Measurements from ENCODE around the gene CC2D1A.

The CC2D1A gene

GRCh38 chr19:13942023-13942684 lies 36.2 kb downstream of the CC2D1A start:
- H3K4me2 ChIP-seq = no peak overlapping the region
- peaks cover 0 to 5% (median 0%) of the 10 kb centered on the region in 11 experiments; a peak in 2 of 22 replicates for H3K9me3 ChIP-seq (replicated peaks in 1 of 11)
- no peak for TF ChIP-seq Cebpa-rat (IDR thresholded peaks at IDR 0.05)
- peaks cover 0 to 22% (median 12%) of the 10 kb centered on the region in 10 experiments; a peak in 17 of 20 replicates for H3K4me1 ChIP-seq
- no peak overlapping the region for H3K9ac ChIP-seq
- H4K20me1 ChIP-seq = no peaks in the 10 kb centered on the region
- H3K36me3 ChIP-seq = no peaks in the 10 kb centered on the region
- no peaks in the 10 kb centered on the region; a peak in 1 of 22 replicates for H3K27me3 ChIP-seq
- H3K27ac ChIP-seq = no peak overlapping the region
- H3K4me3 ChIP-seq = no peak overlapping the region

GRCh38 chr19:13946414-13946813 lies 40.4 kb downstream of the CC2D1A start:
- TF ChIP-seq Cebpa-rat (IDR thresholded peaks at IDR 0.05) = no peak
- Histone ChIP-seq H3K27me3 (no peaks in the 10 kb centered on the region), H3K27ac (peak overlapping the region in 1 of 11 experiments; percentile 9; a peak in 1 of 22 replicates), H3K9me3 (replicated peaks in 1 of 11) (peaks cover 0 to 5% (median 0%) of the 10 kb centered on the region in 11 experiments; a peak in 2 of 22 replicates), H3K9ac (no peak overlapping the region), H3K4me3 (no peak overlapping the region), H3K4me1 (peaks cover 0 to 15% (median 12%) of the 10 kb centered on the region in 10 experiments; a peak in 16 of 20 replicates), H4K20me1 (no peaks in the 10 kb centered on the region), H3K4me2 (peak overlapping the region in 8 of 11 experiments; percentile 5 to 70 (median 46); a peak in 14 of 22 replicates), H3K36me3 (no peaks in the 10 kb centered on the region)

- H3K36me3 ChIP-seq = peaks cover 18 to 25% (median 22%) of the 10 kb centered on the region in 11 experiments
- H3K27ac ChIP-seq = no peak overlapping the region
- H3K27me3 ChIP-seq = no peaks in the 10 kb centered on the region
- peak overlapping the region in 2 of 11 experiments; percentile 62 to 73; a peak in 1 of 22 replicates for H3K4me2 ChIP-seq
- no peaks in the 10 kb centered on the region for H3K9me3 ChIP-seq (replicated peaks in 1 of 11)
- H3K9ac ChIP-seq = no peak overlapping the region
- H4K20me1 ChIP-seq = peaks cover 0 to 33% (median 22%) of the 10 kb centered on the region in 11 experiments; a peak in 18 of 22 replicates
- no peak overlapping the region for H3K4me3 ChIP-seq
- no peak for TF ChIP-seq Cebpa-rat (IDR thresholded peaks at IDR 0.05)
- peaks cover 11 to 25% (median 22%) of the 10 kb centered on the region in 10 experiments for H3K4me1 ChIP-seq
These were observed 45.0 kb downstream of the CC2D1A start for GRCh38 chr19:13951043-13951442.

DNA sequence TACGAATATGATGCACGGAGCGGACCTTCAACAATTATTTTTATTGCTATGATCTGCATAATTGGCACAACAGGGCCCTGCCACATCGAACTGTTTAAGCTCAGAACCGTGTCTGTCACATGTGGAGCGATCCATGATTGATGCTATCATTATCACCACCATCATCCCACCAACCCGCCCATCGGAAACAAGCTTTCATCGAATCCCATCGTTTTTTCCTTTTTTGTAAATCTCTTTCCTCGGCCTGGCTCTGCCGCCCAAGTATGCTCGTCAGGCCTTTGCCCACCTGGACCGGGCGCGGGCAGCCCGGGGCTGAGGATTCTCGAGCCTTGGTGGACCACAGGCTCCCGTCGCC lies 45.8 kb downstream of the CC2D1A start:
- peak overlapping the region in 9 of 11 experiments; percentile 25 to 60 (median 44); a peak in 11 of 22 replicates for H3K9ac ChIP-seq
- H3K27me3 ChIP-seq = no peaks in the 10 kb centered on the region
- H3K36me3 ChIP-seq = peaks cover 25 to 32% (median 29%) of the 10 kb centered on the region in 11 experiments
- peaks cover 0 to 40% (median 28%) of the 10 kb centered on the region in 11 experiments; a peak in 18 of 22 replicates for H4K20me1 ChIP-seq
- H3K9me3 ChIP-seq (replicated peaks in 1 of 11) = no peaks in the 10 kb centered on the region
- TF ChIP-seq Cebpa-rat (IDR thresholded peaks at IDR 0.05) = no peak
- peak overlapping the region in 1 of 11 experiments; percentile 46; a peak in 1 of 22 replicates for H3K27ac ChIP-seq
- H3K4me3 ChIP-seq = peak overlapping the region; percentile 46 to 88 (median 70)
- H3K4me2 ChIP-seq = peak overlapping the region; percentile 58 to 79 (median 71)
- H3K4me1 ChIP-seq = peaks cover 11 to 21% (median 20%) of the 10 kb centered on the region in 10 experiments

DNA sequence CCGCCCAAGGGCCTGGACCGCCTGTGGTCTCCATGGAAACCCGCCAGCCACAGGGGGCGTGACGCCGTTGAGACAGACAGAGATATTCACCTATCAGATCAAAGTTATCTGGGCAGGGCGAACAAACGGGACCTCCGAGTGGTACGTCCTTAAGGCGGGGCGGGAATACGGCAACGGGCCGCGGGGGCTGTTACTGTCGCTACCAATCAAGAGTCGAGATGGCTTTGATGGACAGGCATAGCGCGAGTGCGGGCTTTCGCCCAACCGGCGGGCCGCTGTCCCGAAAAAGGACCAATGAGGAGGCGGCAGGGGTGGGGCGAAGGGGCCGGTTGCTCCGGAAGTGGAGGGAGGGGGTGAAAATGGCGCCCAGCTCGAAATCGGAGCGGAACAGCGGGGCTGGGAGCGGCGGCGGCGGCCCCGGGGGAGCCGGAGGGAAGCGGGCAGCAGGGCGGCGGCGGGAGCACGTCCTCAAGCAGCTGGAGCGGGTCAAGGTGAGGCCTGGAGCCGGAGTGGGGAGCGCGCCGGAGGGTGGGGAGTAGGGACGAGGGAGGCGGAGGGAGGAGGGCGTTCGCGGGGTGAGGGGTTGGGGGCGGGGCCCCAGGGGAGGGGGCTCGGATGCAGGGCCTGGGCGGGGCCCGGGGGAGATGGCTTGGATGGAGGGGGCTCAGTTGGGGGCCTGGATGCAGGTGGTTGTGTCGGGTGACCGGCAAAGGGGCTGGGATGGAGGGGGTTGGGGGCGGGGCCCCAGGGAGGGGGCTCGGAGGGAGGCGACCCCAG lies 46.3 kb downstream of the CC2D1A start, which contains the start of gene DCAF15:
DCAF15 (plus strand) TSS at position 356 of the 777 bp plus-strand sequence; CDS start at position 360, 4 bp downstream.
- Histone ChIP-seq H3K9ac (peak within 1 kb of the TSS; percentile 85 to 93 (median 90)), H3K27ac (peak within 1 kb of the TSS; percentile 83 to 94 (median 90)), H3K4me3 (peak within 1 kb of the TSS; percentile 69 to 88 (median 80)), H3K27me3 (no peaks in the 10 kb centered on the region), H3K4me2 (peak within 1 kb of the TSS; percentile 84 to 98 (median 96)), H3K4me1 (peaks cover 11 to 21% (median 20%) of the 10 kb centered on the region in 10 experiments), H3K9me3 (replicated peaks in 1 of 11) (no peaks in the 10 kb centered on the region), H4K20me1 (peaks cover 0 to 46% (median 28%) of the 10 kb centered on the region in 11 experiments; a peak in 18 of 22 replicates), H3K36me3 (peaks cover 31 to 38% (median 35%) of the 10 kb centered on the region in 11 experiments)
- TF ChIP-seq Cebpa-rat (IDR thresholded peaks at IDR 0.05) = no peak

- H3K36me3 ChIP-seq = peaks cover 38 to 45% (median 42%) of the 10 kb centered on the region in 11 experiments
- H3K4me3 ChIP-seq = peak overlapping the region; percentile 69 to 88 (median 80)
- H3K9ac ChIP-seq = peak overlapping the region; percentile 73 to 93 (median 86)
- no peaks in the 10 kb centered on the region for H3K27me3 ChIP-seq
- H3K4me2 ChIP-seq = peak overlapping the region; percentile 84 to 98 (median 96)
- H3K9me3 ChIP-seq (replicated peaks in 1 of 11) = no peaks in the 10 kb centered on the region
- peaks cover 11 to 21% (median 20%) of the 10 kb centered on the region in 10 experiments for H3K4me1 ChIP-seq
- no peak for TF ChIP-seq Cebpa-rat (IDR thresholded peaks at IDR 0.05)
- H4K20me1 ChIP-seq = peaks cover 0 to 53% (median 33%) of the 10 kb centered on the region in 11 experiments; a peak in 19 of 22 replicates
- peak overlapping the region; percentile 1 to 94 (median 66); a peak in 20 of 22 replicates for H3K27ac ChIP-seq
These were observed 47.0 kb downstream of the CC2D1A start for GRCh38 chr19:13952931-13953531.

- H3K9me3 ChIP-seq (replicated peaks in 1 of 11) = no peaks in the 10 kb centered on the region
- peak overlapping the region in 4 of 11 experiments; percentile 69 to 94 (median 70); a peak in 4 of 22 replicates for H3K27ac ChIP-seq
- H3K4me2 ChIP-seq = peak overlapping the region; percentile 84 to 98 (median 96)
- H3K36me3 ChIP-seq = peaks cover 50 to 56% (median 53%) of the 10 kb centered on the region in 11 experiments
- H3K4me3 ChIP-seq = peak overlapping the region in 4 of 10 experiments; percentile 69 to 88 (median 84); a peak in 5 of 20 replicates
- peaks cover 11 to 21% (median 20%) of the 10 kb centered on the region in 10 experiments for H3K4me1 ChIP-seq
- no peak for TF ChIP-seq Cebpa-rat (IDR thresholded peaks at IDR 0.05)
- no peaks in the 10 kb centered on the region for H3K27me3 ChIP-seq
- peak overlapping the region in 10 of 11 experiments; percentile 80 to 93 (median 88); a peak in 15 of 22 replicates for H3K9ac ChIP-seq
- peaks cover 0 to 62% (median 38%) of the 10 kb centered on the region in 11 experiments; a peak in 19 of 22 replicates for H4K20me1 ChIP-seq
These were observed 48.2 kb downstream of the CC2D1A start for GRCh38 chr19:13954185-13954584.

DNA sequence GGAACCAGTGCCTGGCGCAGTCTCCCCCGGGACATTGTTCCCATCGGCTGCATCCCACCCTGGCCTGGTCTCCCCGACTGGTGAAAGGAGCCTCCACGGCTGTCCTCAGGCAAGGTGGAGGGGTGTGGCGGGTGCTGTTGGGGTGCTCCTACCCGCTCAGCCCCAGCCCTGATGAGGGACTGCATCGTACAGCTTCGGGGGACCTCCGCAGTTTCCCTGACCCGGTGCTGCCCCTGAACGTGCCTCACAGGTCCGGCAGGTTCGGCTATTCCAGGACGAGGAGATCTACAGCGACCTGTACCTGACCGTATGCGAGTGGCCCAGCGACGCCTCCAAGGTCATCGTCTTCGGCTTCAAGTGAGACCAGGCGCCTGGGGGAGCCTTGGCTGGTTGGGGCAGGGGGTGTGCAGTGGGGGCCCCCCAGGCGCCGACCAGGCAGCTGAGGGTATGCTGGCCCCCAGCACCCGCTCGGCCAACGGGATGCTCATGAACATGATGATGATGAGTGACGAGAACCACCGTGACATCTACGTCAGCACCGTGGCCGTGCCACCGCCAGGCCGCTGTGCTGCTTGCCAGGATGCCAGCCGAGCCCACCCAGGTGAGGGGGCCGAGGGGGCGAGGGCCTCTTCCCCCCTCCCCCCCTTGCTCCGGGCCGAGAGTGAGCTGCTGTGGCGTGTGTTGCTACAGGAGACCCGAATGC lies 49.8 kb downstream of the CC2D1A start:
- TF ChIP-seq Cebpa-rat (IDR thresholded peaks at IDR 0.05) = no peak
- Histone ChIP-seq H3K4me3 (no peak overlapping the region), H3K27ac (no peak overlapping the region), H3K9ac (no peak overlapping the region), H3K4me2 (no peak overlapping the region), H3K4me1 (peaks cover 11 to 21% (median 20%) of the 10 kb centered on the region in 10 experiments), H3K27me3 (no peaks in the 10 kb centered on the region), H3K9me3 (replicated peaks in 1 of 11) (no peaks in the 10 kb centered on the region), H3K36me3 (peaks cover 65 to 72% (median 70%) of the 10 kb centered on the region in 11 experiments), H4K20me1 (peaks cover 0 to 78% (median 44%) of the 10 kb centered on the region in 11 experiments; a peak in 19 of 22 replicates)

All from BLaER1 treated with 17β-estradiol and CSF1 and Interleukin-3, amounts not matched to agents 10 nM and 100 nM (cell line).